Measurements from ENCODE around the gene DDX50.
"Not testable (repeated sequence)": the region's sequence is repeated elsewhere in the genome, so short reads cannot be mapped to it uniquely, and the experiment has no call there.

The DDX50 gene

GRCh38 chr10:68979738-68980137 lies 78.6 kb downstream of the DDX50 start:
- in situ Hi-C loops (cut with MboI; ENCODE audit: low sequenced_read_pairs), result not testable (repeated sequence)

GRCh38 chr10:68981074-68981473 lies 80.0 kb downstream of the DDX50 start:
- in situ Hi-C loops (cut with MboI; ENCODE audit: low sequenced_read_pairs), result no loop called here

GRCh38 chr10:68982389-68982788 lies 81.3 kb downstream of the DDX50 start:
- in situ Hi-C loops (cut with MboI; ENCODE audit: low sequenced_read_pairs), result no loop called here

- in situ Hi-C loops (cut with MboI; ENCODE audit: low sequenced_read_pairs), result no loop called here
Observed at GRCh38 chr10:68987611-68988010, 86.5 kb downstream of the DDX50 start.

- in situ Hi-C loops (cut with MboI; ENCODE audit: low sequenced_read_pairs), result no loop called here
Observed at GRCh38 chr10:68988530-68989316, 87.6 kb downstream of the DDX50 start, which contains the start of gene KIFBP. Gene KIFBP, plus strand, starts transcription at chr10:68988803. Its CDS starts 30 bp downstream, at chr10:68988833.

- in situ Hi-C loops (cut with MboI; ENCODE audit: low sequenced_read_pairs), result no loop called here
Observed at GRCh38 chr10:68989317-68989990, 88.3 kb downstream of the DDX50 start.

GRCh38 chr10:68992636-68993440 lies 91.7 kb downstream of the DDX50 start:
- in situ Hi-C loops (cut with MboI; ENCODE audit: low sequenced_read_pairs), result no loop called here
